ENCODE data around the gene IL3RA. TPM values are rescaled to one million over a fixed set of nuclear protein-coding genes. Genes with fewer than 3 reads are reported as not detected.
"Not testable (repeated sequence)": the region's sequence is repeated elsewhere in the genome, so short reads cannot be mapped to it uniquely, and the experiment has no call there.

IL3RA gene
- polyA plus RNA-seq, 4 donors: 10.5 to 15.8 (median 13.1) TPM

GRCh38 chrX:1397001-1397400, 60.4 kb downstream of the IL3RA start:
- DNase-seq (ENCODE audit: low read depth in 4 of 4, low spot score in 3 of 4): no peak

GRCh38 chrX:1397441-1398270, 61.1 kb downstream of the IL3RA start:
- DNase-seq (ENCODE audit: low read depth in 4 of 4, low spot score in 3 of 4): no peak

- no peak for DNase-seq (ENCODE audit: low read depth in 4 of 4, low spot score in 3 of 4)
Measured at GRCh38 chrX:1398431-1399340, 62.1 kb downstream of the IL3RA start.

DNA sequence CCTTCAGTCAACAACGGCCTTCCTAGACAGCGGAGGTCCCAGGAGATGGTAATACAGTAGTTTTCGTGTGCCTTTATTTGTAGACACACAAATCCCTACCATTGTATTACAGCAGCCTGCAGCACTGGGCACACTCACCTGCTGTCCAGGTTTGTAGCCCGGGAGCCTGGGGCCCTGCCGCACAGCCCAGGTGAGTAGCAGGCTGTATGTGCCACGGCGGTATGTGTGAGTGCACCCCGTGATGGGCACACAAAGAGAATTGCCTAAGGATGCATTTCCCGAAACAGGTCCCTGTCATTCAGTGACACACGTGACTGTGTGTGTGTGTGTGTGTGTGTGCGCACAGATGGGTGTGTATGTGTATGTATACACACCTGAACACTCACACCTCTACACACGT, 63.5 kb downstream of the IL3RA start:
- no peak for DNase-seq (ENCODE audit: low read depth in 4 of 4, low spot score in 3 of 4)

GRCh38 chrX:1400742-1401471, 64.3 kb downstream of the IL3RA start:
- DNase-seq (ENCODE audit: low read depth in 4 of 4, low spot score in 3 of 4): no peak

GRCh38 chrX:1401611-1402430, 65.2 kb downstream of the IL3RA start:
- no peak for DNase-seq (ENCODE audit: low read depth in 4 of 4, low spot score in 3 of 4)

GRCh38 chrX:1403228-1403627, 66.6 kb downstream of the IL3RA start:
- DNase-seq (ENCODE audit: low read depth in 4 of 4, low spot score in 3 of 4): no peak

GRCh38 chrX:1403867-1404266, 67.3 kb downstream of the IL3RA start:
- not testable (repeated sequence) for DNase-seq (ENCODE audit: low read depth in 4 of 4, low spot score in 3 of 4)

- not testable (repeated sequence) for DNase-seq (ENCODE audit: low read depth in 4 of 4, low spot score in 3 of 4)
Measured at GRCh38 chrX:1405769-1406168, 69.2 kb downstream of the IL3RA start.

GRCh38 chrX:1407035-1407434, 70.5 kb downstream of the IL3RA start:
- DNase-seq (ENCODE audit: low read depth in 4 of 4, low spot score in 3 of 4): no peak

GRCh38 chrX:1411326-1411725, 74.7 kb downstream of the IL3RA start:
- peak in 3 of 4 donors; percentile 25 to 35 (median 28) for DNase-seq (ENCODE audit: low read depth in 4 of 4, low spot score in 3 of 4)

DNA sequence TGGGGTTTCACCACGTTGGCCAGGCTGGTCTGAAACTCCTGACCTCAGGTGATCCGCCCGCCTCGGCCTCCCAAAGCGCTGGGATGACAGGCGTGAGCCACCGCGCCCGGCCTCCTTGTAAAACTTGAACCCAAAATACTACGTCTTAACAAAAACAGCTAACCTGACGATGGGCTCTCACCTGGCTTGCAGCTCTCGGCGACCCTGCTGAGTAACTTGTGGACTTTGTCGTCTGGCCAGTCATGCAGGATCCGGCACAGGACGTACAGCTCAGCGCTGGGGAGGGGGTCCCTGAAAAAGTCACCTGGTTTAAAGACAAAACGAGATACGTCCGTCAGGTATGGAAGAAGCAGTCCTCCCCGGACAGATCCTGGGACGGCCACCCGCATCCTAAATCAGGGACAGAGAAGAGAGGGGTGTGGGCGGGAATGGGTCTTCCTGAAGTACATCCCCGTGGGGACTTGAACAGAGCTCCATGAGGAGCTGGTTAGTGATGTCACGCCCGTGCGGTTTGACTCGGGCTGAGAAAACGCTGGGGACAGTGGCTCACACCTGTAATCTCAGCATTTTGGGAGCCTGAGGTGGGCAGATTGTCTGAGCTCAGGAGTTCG, 76.1 kb downstream of the IL3RA start:
- DNase-seq (ENCODE audit: low read depth in 4 of 4, low spot score in 3 of 4): no peak

DNA sequence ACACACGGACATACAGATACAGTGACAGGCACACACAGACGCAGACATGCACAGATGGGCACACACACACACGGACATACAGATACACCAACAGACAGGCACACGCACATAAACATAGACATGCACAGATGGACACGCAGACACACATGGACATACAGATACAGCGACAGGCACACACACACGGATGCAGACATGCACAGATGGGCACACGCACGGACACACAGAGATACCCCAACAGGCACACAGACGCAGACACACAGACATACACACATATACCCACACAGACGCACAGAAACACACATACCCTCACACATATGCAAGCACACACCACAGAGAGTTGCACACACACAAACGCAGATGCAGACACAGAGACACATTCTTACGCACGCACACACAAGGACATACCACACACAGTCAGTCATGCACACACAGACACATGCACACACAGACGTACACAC, 79.8 kb downstream of the IL3RA start:
- no peak for DNase-seq (ENCODE audit: low read depth in 4 of 4, low spot score in 3 of 4)

DNA sequence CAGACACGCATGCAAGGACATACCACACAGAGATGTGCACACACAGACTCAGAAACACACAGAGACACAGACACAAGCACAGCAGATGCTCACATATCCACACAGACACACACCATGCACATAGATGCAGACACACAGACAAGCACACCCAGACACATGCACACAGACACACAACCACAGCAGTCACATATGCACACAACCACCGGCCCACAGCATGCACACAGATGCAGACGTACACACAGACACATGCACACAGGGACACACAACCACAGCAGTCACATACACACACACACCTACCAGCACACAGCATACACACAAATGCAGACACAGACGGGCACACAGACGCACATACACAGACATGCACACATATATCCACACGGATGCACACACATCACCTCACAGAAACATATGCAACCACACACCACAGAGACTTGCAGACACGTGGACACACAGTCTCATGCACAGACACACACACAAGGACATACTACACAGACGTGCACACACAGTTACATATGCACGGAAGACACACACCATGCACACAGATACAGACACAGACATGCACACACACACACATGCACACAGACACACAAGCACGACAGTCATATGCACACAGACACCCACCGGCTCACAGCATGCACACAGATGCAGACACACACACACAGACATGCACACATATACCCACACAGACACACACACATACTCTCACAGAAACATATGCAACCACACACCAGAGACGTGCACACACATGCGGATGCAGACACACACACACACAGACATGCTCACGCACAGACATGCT, 80.6 kb downstream of the IL3RA start:
- DNase-seq (ENCODE audit: low read depth in 4 of 4, low spot score in 3 of 4): no peak

GRCh38 chrX:1417921-1418771, 81.6 kb downstream of the IL3RA start:
- DNase-seq (ENCODE audit: low read depth in 4 of 4, low spot score in 3 of 4): no peak

DNA sequence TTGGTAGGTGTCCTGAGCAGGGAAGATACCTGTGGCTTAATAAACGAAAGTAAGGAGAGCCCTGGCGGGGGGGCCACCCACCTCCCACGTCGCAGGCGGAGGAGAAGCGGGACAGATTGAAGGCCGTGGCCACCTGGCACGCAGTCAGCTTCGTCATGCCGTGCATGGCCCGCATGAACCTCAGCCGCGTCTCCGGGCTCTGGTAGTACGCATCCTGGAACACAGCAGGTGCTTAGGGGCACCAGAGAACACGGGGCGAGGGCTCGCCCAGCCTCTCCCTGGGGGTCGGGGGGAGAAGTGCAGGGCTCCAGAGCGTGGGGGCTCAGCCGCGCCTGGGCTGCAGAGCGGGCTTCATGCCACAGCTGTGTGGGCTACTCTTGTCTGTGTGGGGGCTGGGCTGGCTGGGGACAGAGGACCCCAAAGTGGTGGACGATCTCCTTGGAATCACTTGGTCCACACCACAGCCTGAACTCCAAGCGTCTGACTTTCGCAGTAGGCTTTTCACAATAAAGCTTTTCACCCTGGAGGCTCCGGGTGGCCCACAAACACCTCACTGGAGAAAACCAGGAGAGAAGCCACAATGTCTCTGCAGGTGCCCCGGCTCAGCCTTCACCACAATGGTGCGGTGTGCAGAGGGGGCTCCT, 82.4 kb downstream of the IL3RA start:
- no peak for DNase-seq (ENCODE audit: low read depth in 4 of 4, low spot score in 3 of 4)

All from left renal pelvis (tissue), 4 donors.